T-helper 2 cell (primary cell): Measurements from ENCODE around the gene MRPL50.
A peak's percentile ranks its signal among the peaks of the same experiment; 100 is the strongest.

Experiments used
- DNase-seq, 5 experiments: peaks; one replicate each; pipeline versions ENCODE4 v3.0.0 to v3.0.0-alpha.2; 2012 to 2022
- total RNA-seq, 2 donors: gene quantifications; one replicate each; lab custom pipeline; 2026; lab: John Stamatoyannopoulos, UW

MRPL50 gene
- 13.4 to 26.5 reads per million in 2 donors for total RNA-seq

DNA sequence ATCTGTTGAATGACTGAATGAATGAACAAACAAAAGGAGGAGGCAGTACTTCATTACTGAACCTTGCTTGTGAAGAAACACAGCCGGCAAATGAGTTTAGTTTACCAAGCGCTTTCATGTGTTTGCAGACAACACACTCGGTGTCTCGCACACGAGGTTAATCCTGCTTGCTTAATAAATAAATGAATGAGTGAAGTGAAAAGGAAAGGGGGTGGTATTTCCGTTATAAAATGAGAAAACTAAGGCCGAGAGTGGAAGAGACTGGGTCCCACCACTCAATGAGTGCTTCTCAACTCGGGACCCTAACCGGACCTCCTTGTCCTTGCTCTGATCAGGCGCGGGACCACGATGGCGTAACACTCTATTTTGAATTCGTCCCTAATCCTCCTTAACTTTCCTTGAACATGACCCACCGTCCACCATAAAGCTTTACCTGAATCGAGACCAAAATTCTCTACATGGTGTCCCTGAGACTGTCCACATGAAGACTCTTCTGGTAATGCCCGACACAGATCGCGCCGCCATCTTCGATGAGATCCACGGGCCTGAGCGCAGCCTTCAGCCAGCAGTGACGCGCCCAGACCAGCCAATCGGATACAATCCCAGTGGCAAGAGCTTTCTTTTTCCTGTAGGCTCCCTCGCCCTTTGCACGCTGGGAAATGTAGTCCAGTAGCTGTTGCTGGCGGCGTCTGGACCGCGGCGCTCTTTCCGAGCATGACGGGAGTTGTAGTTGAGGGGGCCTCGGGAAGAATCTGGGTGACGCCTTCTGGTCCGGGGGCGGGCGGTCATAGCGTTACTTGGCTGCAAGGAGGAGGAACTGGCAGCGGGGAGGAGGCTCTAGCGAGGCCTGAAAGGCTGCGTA is at the start of gene MRPL50, which contains the start of gene ZNF189:
Gene MRPL50, minus strand, starts transcription at position 551 of the 862 bp plus-strand sequence. Its CDS starts 26 bp downstream, at position 525.
Gene ZNF189, plus strand, starts transcription at position 784 of the 862 bp plus-strand sequence. CDS start 306 bp downstream, outside the sequence.
- peak; percentile 78 to 100 (median 95) for DNase-seq

DNA sequence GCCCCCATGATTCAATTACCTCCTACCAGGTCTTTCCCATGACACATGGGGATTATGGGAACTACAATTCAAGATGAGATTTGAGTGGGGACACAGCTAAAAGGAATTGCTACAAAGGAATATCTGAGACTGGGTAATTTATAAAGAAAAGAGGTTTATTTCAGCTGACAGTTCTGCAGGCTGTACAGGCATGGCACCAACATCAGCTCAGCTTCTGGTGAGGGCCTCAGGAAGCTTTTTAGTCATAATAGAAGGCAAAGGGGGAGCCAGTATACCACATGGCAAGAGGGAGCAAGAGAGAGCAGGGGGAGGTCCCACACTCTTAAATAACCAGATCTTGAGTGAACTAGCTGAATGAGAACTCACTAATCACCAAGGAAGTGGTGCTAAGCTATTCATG is 48.3 kb upstream of the MRPL50 start:
- DNase-seq, result no peak

DNA sequence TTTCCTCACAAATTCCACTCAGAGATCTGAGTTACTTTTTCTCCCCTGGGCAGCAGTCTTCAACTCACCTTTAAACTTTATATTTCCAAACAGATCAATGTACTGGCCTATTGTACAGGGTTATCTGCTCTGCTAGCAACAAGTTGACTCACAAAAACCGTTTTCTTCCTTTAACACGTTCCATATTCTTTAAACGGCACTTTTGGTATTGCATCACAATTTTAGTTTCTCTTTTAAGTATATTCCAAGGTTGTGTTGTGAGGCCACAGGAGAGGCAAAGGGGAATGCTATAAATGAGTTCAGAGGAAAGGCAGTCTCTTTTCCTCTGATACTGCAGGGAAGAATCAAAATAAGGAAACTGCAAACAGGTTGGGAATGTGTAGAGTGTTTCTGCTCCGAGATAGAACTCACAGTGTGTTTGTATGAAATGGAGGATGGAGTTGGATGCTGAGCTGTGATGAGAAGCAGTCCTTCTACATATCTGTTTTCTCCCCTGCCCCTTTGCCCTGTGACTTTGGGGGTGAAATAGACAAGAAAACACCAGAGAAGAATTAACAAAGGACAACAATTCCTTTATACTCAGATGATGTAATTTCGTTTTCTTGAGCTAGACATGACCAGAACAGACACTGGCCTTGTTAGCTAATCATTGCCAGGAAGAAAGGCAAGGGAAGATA is 47.1 kb upstream of the MRPL50 start:
- no peak for DNase-seq

DNA sequence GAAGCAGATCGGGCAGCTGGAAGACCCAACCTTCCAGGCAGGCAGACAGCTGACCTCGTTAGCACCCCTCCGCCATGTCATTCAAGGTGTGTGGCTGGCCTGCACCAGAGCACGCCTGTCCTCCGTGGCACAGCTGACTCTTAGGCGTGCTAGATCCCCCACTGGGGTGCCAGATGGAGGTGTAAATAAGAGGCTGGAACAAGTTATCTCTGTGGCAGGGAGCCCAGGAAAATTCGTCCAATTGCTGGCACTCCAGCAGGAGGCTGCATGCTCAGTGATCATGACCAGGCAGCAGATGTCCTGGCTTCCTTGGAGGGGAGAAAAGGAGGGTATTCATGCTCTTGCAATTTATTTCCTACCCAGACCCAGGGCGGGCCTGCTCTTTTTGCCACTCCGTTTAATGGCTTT is 45.0 kb upstream of the MRPL50 start:
- no peak for DNase-seq

DNA sequence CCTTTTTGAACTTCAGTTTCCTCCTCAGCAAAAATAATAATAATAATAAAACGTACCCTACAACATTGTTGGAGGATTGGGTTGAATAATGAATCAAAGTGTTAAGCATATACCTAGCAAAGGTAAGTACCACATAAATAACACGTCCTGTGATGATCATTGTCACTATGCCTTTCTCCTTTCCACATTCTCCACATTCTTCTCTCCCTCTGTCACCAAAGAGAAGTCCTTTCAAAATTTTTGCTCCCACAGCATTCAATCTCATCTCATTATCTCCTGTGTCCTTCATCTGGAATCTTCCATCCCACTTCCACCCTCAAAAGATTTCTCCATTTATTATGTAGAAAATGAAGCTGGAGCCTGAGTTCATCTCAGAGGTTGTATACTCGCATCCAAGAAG is 44.3 kb upstream of the MRPL50 start:
- DNase-seq, result no peak

DNA sequence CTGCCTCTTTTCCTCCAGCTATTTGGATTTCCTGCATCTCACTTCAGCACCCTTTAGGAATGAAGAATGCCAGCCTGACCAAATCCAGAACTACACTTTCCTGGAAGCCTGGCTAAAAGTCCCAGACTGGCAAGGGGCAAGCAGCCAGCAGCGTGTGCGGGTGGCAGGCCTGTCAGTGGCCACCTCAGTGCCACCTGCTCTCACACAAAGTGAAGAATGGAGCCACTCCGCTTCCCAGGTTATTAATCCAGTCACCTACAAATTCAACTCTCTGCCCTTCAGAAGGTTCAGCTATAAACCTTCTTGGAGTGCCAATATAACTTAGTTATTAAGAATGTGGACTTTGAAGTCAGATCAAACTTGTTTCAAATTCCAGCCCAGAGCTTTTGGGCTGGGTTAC is 43.9 kb upstream of the MRPL50 start:
- DNase-seq, result no peak

- DNase-seq, result no peak
Observed at GRCh38 chr9:101440714-101441230, 42.4 kb upstream of the MRPL50 start.

DNA sequence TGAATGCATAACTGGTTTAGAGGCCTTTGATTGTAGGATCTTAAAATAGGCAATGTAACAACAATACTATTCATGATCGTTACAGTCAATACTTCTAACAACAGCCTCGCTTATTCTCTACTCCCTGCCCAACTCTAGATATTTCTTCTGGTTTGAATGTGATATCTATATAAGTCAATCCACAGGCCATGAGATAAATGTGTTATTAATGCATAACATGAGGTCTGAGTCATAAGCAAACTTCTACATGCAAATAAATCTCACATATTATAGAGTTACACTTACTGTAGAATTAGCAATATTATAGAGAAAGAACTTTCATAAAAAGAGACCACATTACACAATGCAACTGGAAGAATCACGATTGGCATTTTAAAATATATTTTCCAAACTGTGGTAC is 40.1 kb upstream of the MRPL50 start:
- DNase-seq, result no peak

DNA sequence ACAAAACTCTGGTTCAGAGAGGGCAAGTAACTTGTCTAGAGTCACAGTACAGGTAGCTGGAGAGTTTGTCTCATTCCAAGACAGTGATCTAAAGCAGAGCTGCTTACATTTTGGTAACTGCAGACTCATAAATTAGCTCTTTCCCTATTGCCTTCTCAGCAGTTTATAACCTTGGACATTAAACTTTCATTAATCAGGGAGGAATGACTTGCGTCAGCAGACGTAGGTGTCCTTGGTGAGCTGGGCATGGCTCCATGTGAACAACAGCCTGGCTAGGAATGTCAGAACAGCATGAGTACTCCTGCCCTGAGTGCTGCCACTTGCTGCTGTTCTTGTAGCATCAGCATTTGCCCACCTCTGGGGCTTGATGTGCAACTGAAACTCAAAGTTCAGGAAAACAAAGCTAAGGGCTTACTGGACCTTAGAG is 39.4 kb upstream of the MRPL50 start:
- no peak for DNase-seq

- no peak for DNase-seq
Observed at GRCh38 chr9:101435601-101436079, 37.2 kb upstream of the MRPL50 start, which contains the start of gene ALDOB. TSS of gene ALDOB (minus strand) at chr9:101435774. CDS start at chr9:101430887, 4,887 bp downstream.

DNA sequence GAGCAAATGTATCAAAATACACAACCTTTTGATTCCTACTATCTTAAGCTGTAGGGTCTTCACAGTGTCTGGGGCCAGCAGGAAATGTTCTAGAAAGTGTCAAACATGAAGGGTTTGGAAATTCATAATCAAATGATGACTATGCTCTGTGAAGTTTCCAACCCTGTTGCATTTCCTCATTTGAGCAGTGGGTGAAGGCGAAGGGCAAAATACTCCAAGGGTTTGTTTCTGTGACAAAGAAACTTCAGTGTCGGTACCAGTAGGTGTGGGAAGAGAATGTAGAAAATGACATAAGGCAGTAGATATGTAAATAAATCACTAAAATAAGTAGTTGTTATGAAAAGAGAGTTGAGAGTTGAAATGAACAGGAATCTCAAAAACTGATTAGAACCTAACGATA is 36.6 kb upstream of the MRPL50 start:
- DNase-seq, result no peak

DNA sequence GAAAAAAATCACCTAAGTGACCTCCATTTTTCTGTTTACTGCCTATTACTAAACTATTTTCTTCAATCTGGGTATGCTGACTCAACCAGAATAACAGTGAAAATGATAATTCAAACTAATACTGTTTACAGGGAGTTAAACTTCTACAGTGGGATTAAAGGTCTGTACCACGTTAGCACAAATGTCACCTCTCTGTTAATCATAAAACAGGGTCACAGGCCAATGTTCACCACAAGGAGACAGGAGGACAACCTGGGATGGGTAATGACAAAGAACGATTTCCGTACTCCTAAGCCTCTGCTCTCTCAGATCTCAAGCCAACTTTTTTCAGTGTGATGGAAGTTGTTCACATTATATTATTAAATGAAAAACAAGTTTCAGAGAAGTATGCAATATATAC is 34.8 kb upstream of the MRPL50 start:
- no peak for DNase-seq

DNA sequence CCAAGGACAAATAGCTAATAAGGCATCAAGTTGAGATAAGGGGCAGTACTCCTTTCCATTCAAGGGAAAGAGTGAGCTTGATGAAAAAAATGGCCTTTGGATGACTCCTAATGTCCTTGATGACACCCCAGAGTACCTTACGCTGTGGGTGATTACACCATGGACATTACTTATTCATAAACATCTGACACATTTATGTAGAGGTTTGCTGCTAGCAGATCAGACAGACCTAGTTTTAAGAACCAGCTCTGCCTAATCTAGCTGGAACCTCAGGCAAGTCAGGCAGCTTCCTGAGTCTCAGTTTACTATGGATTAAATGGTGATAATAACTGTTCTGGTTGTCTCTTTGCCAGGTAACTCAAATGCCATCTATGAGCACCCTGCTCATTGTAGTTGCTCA is 34.3 kb upstream of the MRPL50 start:
- no peak for DNase-seq

GRCh38 chr9:101432171-101432570 is 33.8 kb upstream of the MRPL50 start:
- DNase-seq, result no peak

DNA sequence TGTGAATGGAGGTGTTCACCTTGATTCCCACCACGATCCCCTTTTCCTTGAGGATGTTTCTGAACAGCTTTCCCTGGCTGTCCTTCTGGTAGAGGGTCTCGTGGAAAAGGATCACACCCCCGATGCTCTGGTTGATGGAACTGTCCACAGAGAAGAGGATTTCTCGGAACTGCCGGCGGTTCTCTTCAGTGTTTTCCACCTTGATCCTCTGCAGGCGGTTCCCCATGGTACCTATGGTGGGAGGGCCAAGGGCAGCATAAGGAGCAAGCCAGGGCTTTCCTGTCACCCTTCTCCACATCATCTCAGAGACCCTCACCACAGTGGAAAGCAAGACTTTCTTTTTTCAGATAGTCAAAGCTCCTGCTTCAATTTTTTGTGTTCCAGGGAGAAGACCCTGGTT is 31.3 kb upstream of the MRPL50 start:
- DNase-seq, result no peak

- no peak for DNase-seq
Observed at GRCh38 chr9:101428909-101429308, 30.5 kb upstream of the MRPL50 start.

DNA sequence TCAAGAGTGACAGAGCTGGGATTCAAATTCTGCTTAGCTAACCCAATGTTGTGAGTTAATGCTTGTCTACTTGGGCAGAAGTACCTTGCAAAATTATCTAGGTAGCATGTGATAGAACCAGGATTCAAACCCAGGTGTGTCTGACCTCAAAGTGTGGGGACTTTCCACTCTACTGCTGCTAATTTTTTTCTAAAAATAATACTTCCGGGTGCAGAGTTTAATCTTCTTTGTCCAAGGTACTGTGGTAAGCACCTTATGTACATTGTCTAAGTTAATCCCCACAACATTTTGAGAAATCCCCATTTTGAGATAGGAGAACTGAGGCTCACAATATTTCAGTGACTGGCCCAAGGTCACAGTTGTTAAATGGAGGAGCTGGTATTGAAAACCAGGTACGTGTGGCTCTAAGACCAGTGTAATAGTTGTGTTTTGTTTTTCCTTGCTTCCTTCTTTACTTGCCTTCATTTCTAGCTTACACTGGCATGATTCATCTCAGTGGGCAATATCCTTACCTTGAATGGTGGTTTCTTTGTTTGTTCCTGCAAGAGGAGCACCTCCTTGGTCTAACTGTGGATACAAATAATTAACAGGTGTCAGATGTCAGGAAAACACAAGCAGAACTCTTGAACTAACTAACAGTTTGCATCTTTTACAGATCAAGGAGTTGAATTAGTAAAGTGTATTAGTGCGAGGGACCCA is 29.7 kb upstream of the MRPL50 start:
- DNase-seq, result no peak

DNA sequence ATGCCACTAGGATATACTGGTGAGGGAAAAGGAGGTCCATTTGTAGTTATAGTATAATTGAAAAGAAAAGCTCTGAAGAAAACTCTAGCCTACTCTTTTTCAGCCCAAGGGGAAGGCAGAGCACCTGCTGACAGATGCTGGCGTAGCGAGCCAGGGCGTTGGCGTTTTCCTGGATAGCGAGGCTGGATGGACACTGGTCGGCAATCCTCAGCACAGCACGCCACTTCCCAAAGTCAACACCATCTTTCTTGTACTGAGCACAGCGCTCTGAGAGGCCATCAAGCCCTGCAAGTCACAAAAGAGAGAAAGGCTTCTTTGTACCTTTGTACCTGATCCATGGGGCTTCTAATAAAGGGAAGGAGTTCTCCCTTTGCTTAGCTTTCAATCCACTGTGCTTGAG is 28.9 kb upstream of the MRPL50 start:
- DNase-seq, result no peak

- no peak for DNase-seq
Observed at GRCh38 chr9:101421653-101422065, 23.2 kb upstream of the MRPL50 start.

DNA sequence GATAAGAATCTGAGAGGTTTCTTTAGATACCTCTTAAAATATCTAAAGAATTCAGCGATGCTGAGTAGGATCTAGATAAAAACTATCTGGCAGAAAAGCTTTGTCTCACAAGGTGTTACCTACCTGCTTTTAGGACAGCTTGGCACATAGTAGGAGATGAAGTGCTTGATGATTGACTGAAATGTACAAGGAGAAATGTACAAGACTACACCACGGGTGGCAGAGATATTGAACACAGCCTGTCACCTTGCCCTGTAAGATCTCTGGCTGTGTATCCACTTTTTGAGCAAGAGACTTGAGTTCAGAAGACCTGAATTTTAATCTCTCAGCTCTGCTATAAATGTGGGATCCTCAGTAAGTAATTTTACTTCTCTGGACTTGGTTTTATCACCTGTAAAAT is 21.4 kb upstream of the MRPL50 start:
- DNase-seq, result no peak

DNA sequence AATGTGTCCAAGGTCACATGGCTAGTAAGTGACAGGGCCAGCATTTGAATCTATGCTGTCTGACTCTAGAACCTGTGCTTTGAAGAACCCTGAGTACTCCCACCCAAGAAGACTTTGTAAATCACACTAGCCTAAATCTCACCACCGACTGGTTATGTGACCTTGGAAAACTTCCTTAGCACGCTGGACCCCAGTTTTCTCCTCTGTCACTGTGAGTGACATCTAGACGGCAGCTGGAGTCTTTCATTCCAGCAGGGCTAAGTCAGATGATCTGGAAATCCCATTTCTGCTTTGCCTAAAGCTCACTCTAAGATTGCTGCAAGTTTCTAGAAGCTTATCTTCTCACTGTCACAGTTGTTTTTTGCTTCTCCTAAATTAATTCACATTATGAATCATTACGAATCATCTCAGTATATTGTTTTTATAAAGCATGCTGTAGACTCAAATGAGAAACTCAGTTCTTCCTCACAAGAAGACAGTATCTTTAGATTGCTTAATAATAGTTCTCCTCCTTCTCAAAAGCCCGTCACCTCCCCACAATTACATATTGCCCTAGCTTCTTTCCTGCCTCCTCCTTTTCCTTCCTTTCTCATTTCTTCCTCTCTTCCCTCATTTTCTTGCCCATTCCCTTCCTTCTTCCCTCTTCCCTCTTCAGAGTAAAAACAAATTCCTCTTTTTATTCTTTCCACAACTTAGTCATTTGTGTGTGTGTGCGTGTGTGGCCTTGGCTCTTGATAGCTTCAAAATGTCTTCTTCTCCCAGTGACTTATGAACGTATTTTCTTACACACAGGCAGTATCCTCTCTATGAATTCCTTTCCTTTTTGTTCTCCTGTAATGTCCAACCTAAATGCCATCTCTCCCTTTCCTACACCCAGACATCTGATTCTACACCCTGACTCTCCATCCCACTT is 20.4 kb upstream of the MRPL50 start:
- DNase-seq, result no peak

GRCh38 chr9:101417977-101418376 is 19.6 kb upstream of the MRPL50 start:
- DNase-seq, result no peak
